GM18507 (cell line): ENCODE results near the gene BDNF.
"Not testable (repeated sequence)": the region's sequence is repeated elsewhere in the genome, so short reads cannot be mapped to it uniquely, and the experiment has no call there.

ENCODE experiments used
- DNase-seq: peaks from one replicate; pipeline ENCODE4 v3.0.0; 2011; ENCODE audit warnings: low read depth; ENCODE audit not compliant: insufficient read length; ENCODE audit errors: extremely low spot score
- FAIRE-seq: peaks from 2 replicates; lab custom pipeline; 2011; peaks lifted over from hg19 to GRCh38; lab: Jason Lieb, UNC

Gene BDNF

GRCh38 chr11:27677108-27677507 is 23.1 kb downstream of the BDNF start:
- DNase-seq (no peak), FAIRE-seq (no peak)

- FAIRE-seq (no peak), DNase-seq (no peak)
Measured at GRCh38 chr11:27673979-27674663, 26.1 kb downstream of the BDNF start.

GRCh38 chr11:27672836-27673464 is 27.3 kb downstream of the BDNF start:
- DNase-seq (no peak), FAIRE-seq (no peak)

- not testable (repeated sequence) for DNase-seq, FAIRE-seq
Measured at GRCh38 chr11:27665508-27666101, 34.6 kb downstream of the BDNF start.

GRCh38 chr11:27663326-27663725 is 36.9 kb downstream of the BDNF start:
- FAIRE-seq (no peak), DNase-seq (no peak)

GRCh38 chr11:27660171-27660570 is 40.1 kb downstream of the BDNF start:
- FAIRE-seq = no peak

GRCh38 chr11:27658535-27659236 is 41.6 kb downstream of the BDNF start:
- FAIRE-seq (no peak), DNase-seq (no peak)

More at GRCh38 chr11:27660171-27660570, 40.1 kb downstream of the BDNF start:
- no peak for DNase-seq

- FAIRE-seq (no peak), DNase-seq (no peak)
Measured at GRCh38 chr11:27656806-27657483, 43.3 kb downstream of the BDNF start.

GRCh38 chr11:27656320-27656719 is 43.9 kb downstream of the BDNF start:
- DNase-seq = no peak
- no peak for FAIRE-seq

- no peak for FAIRE-seq
Measured at GRCh38 chr11:27653990-27654758, 46.1 kb downstream of the BDNF start.

GRCh38 chr11:27651711-27652110 is 48.5 kb downstream of the BDNF start:
- FAIRE-seq = no peak

More at GRCh38 chr11:27653990-27654758, 46.1 kb downstream of the BDNF start:
- DNase-seq = no peak

GRCh38 chr11:27650988-27651387 is 49.3 kb downstream of the BDNF start:
- FAIRE-seq (no peak), DNase-seq (no peak)

More at GRCh38 chr11:27651711-27652110, 48.5 kb downstream of the BDNF start:
- DNase-seq = no peak

- DNase-seq = no peak
- no peak for FAIRE-seq
Measured at GRCh38 chr11:27649800-27650199, 50.5 kb downstream of the BDNF start.

- DNase-seq = no peak
- FAIRE-seq = no peak
Measured at GRCh38 chr11:27648840-27649239, 51.4 kb downstream of the BDNF start.

- no peak for DNase-seq
- FAIRE-seq = no peak
Measured at GRCh38 chr11:27646051-27646818, 54.0 kb downstream of the BDNF start.

GRCh38 chr11:27642954-27643353 is 57.3 kb downstream of the BDNF start:
- DNase-seq = no peak
- no peak for FAIRE-seq

GRCh38 chr11:27640954-27641353 is 59.3 kb downstream of the BDNF start:
- FAIRE-seq = no peak
- no peak for DNase-seq

- DNase-seq = no peak
- FAIRE-seq = no peak
Measured at GRCh38 chr11:27635567-27636037, 64.7 kb downstream of the BDNF start.
